NCI-H2171 (cell line): ENCODE measurements around the gene MARCHF3.
"Not testable (repeated sequence)": the region's sequence is repeated elsewhere in the genome, so short reads cannot be mapped to it uniquely, and the experiment has no call there.

ENCODE experiments used
- DNase-seq: peaks from one replicate; lab custom pipeline; 2025; lab: John Stamatoyannopoulos, UW

MARCHF3 gene

DNA sequence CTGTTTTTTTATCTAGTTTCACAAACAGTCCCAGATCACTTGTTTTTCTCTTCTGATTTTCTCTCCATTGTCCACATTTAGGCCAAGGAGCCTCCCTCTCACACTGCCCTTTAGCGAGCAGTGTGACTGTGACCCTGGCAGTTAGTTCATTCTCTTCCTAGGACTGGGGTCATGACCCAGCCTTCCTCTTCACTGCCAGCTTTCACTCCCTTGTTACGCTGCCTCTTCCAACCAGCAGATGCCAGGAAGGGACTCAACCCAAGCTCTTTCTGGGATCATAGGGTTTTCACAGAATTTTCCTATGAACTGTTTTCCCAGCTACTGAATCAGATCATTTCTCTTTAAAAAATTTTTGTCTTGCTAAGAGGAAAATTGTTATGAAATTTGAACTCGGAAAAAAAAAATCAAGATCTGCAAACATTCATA lies 182.5 kb downstream of the MARCHF3 start:
- no peak for DNase-seq

DNA sequence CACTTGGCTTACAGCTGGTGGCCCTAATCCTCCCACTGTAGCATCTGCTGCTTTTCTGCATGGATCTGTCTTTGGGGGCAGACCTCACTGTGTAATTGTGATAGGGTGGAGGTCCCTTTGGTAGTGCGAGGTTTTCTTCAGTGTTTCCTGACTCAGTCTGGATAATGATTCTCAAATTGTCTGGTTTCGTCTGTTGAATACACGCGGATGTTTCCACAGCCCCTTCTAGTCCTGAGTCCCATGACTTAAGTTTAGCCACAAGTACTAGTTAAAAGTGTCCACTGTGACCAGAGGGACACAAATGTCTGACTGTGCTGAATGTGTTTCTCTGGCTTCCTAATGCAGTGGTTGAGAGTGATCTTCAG lies 182.9 kb downstream of the MARCHF3 start:
- no peak for DNase-seq

DNA sequence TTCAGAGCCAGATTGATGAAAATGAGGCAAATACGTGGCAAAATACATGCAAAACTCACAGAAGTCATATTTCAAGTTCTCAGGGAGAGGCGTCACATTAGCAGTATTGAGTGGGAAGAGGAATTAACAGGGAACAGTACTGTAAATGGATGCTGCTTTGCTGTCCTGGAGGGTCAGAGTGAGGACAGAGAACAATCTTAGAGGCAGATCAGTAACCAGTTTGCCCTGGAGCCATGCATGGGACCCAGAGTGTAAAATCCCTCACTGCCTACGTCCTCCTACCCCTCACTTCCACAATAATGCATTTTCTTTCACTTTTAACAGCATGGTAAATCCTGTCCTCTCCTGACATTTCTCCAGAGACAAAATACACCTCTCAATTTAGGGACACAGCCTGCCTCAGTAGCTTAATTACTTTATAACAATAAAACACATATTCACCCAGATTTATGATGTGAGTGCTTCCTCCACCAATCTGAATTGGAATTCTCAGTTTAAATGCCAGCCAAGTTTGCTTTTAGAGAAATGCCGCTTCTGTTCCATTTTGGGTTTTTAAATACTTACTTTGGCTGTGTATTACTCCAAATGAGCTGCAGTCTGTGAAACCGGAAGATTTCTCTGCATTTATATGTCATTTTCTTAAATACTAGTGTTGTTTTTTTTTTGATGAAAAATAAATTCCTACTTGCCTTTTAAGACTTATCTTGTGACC lies 183.5 kb downstream of the MARCHF3 start:
- no peak for DNase-seq

DNA sequence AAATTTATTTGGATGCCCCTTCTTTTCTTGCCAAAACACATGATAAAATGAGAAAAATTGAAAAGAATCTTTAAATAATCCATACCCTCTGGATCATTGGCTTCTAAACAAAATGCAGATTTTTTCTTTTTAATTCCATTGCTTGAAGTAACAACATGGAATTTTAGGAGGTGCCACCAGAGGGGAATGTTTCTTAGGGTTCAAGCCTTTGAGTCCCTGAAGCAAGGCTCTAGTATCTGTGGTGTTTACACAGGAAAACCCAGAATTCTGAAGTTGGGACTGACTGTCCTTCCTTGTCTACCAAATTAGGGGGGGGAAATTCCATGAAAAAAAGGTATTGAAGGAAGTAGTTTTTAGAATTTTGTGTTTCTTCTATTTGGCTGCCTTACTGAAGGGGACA lies 184.0 kb downstream of the MARCHF3 start:
- DNase-seq: no peak

DNA sequence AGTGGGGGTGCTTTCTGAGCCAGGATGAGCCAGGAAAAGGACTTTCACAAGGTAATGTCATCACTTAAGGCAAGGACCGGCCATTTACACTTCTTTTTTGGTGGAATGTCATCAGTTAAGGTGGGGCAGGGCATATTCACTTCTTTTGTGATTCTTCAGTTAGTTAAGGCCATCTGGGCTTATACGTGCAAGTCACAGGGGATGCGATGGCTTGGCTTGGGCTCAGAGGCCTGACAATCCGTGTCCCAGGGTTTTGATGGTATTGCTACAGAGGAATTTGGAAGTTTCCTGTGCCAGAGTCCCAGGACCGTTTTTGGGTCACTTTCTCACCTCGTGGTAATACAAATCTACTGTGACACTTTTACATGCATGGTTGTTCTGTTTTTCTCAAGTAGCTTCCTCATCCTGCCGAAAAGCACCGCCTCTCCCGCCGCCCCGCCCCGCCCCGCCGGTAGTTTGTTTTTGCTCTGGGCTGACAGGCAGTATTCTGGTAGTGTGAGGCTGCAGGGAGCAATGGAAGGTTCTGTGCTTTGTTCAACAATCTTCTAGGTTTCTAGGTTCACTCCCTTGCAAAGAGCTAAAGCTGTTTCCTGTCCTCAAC lies 184.8 kb downstream of the MARCHF3 start:
- not testable (repeated sequence) for DNase-seq

DNA sequence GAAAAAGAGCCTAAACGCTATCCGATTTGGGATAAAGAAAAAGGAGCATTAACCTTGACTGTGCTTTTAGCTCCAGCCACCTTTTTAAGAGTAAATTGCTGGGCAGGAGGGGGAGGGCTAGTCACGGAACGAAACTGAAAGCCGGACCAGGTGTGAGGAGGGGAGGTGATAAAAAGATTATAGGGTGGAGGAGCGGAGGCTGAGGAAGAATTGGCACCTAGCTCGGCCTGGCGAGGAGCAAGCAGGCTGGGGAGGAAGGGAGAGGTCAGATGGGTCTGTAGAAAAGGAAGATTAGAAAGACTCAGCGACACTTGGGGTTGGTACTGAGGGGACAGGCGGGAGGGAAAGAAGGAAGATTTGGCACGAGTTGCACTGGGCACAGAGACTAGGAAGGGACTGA lies 187.0 kb downstream of the MARCHF3 start:
- not testable (repeated sequence) for DNase-seq

DNA sequence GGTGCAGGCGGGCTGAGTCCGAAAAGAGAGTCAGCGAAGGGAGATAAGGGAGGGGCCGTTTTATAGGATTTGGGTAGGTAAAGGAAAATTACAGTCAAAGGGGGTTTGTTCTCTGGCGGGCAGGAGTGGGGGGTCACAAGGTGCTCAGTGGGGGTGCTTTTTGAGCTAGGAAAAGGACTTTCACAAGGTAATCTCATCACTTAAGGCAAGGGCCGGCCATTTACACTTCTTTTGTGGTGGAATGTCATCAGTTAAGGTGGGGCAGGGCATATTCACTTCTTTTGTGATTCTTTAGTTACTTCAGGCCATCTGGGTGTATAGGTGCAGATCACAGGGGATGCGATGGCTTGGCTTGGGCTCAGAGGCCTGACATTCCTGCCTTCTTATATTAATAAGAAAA lies 191.0 kb downstream of the MARCHF3 start:
- not testable (repeated sequence) for DNase-seq

DNA sequence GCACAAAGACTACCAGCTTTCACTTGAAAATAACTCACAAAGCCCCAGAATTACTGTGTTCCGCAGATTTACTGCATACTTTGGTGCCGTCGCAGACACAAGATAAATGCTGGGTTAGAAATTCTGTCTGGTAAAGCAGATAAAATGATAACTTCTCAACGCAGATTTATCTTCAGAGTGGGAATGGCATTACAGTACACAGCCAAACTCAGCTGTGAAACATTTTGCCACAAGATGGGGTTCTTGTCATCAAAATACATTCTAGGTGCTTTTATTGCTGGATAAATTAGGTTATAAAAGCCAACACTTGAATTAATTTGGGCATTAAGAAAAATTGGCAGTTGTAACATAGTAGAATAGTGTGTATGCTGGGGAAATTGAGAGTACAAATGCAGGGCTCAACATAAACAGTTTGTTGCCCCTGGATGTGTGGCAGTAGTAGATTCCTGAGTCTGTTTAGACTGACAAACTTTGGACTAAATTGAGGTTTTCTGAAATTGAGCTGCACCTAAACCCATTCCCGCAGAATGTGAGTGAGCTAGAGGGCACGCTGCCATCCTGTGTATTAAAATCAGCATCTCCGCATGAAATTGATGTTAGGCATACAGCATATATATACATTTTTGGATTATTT lies 192.3 kb downstream of the MARCHF3 start:
- DNase-seq: no peak

DNA sequence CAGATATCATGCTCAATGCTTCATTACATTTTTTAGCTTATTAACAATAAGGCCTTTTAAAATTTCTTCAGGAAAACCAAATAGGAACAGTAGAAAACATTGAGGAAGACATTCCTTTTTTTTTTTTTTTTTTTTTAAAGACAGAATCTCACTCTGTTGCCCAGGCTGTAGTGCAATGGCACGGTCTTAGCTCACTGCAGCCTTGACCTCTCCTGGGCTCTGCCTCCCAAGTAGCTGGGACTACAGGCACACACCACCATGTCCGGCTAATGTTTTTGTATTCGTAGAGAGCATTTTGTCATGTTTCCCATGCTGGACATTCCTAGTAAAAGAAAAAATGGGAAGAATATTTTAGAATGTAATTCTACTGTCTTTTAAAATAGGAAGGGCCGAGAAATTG lies 193.1 kb downstream of the MARCHF3 start:
- DNase-seq: no peak

DNA sequence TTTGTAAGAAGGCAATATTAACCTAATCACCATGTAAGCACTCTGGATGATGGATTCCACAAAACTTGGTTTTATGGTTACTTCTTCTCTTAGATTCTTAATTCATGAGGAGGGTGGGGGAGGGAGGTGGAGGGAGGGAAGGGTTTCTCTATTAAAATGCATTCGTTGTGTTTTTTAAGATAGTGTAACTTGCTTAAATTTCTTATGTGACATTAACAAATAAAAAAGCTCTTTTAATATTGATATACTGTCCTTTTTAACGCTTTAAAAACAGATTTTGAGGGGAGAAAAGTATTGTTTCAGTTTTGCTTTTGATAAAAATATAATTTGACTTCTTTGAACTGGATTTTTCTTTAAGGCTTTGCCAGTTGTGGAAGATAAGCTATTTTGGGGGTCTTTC lies 193.6 kb downstream of the MARCHF3 start:
- DNase-seq: no peak

DNA sequence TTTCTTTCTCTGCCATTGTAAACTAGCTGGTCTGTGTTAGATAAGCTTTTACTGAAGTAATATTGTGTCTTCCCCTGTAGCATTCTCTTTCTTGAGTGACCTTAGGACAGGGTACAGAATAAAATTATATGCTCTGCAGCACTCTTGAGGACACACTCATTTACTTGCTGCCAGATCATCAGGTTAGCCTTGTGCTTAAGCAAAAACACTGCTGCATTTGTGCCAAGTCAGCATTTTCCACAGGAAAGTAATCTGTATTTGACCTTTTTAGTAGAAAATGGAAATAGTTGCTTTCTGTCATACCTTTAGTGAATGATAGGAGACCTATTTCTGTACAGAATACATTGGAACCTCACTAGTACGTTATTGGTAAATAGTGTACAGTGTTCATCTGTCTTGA lies 199.2 kb downstream of the MARCHF3 start:
- no peak for DNase-seq

DNA sequence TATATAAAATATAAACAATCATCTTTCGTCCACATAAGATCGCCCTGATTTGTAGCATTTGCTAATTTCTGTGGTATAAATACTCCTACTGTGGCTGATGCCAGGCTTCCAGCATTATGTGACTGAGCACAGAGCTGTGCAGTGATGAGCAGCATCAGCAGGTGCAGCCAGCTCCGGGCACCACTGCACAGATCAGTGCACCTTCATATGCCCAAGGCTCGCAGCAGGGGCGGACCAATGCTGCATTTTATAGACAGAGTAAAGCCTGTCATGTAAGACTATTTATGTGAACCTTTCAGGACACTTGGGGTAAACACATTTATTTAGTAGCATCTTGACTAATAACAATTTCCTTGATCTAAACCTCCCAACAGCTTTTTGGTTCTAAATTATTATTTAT lies 200.3 kb downstream of the MARCHF3 start:
- DNase-seq: no peak

DNA sequence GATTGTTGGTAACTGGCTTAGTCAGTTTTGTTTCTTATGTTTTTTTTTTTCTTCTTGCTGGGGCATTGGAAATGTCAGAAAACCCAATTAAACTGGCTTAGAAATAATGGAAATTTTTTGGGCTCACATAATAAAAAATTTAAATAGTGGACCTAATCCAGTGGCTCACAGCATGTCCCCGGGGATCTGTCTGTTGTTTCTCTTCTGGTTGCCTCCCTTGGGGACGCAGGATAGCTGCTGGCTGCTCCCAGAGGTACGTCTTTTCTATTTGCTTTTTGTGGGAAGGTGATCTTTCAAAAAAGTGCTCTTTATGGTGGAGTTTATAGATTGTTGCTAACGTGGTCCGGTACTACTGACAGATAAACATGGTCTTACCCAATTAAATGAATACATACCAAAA lies 201.3 kb downstream of the MARCHF3 start:
- no peak for DNase-seq

DNA sequence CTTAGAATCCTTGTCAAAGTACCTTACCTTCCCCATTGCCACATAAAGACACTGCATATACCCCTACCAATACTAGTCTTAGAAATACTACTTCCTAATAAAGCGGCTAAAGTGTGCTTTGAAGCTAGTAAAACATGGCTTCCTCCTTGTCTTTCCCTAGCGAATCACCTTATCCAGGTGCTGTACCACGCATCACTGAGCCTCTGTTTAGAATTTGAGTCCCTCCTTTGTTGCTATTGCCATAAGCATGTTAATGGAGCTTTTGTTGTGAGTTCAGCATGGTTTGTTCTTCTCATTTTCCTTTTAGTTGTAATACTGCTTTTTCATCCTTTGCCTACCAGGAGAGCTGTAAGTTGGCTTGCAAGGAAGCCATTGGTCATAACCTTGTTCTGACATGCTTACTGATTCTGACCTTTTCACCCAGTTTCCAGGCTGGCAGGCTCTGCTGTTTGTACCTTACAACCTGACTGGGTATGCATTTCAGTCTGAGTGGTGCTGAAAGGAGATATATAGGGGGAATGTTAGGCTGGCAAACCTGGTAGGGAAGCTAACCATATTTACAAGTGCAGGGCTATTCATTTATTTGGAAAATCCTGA lies 203.6 kb downstream of the MARCHF3 start:
- DNase-seq: no peak

DNA sequence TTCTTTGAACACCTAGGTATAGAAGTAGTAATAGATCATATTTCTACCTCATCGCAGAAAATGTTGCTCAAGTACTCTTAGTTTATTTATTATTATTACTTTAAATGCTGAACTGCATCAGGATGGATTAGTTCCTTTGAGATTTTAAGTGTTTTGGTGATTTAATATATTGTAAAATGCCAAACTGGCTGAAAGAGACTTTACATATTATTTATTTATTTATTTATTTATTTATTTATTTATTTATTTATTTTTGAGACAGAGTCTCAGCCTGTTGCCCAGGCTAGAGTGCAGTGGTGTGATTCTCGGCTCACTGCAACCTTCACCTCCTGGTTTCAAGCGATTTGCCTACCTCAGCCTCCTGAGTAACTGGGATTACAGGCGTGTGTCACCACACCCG lies 211.1 kb downstream of the MARCHF3 start:
- no peak for DNase-seq

DNA sequence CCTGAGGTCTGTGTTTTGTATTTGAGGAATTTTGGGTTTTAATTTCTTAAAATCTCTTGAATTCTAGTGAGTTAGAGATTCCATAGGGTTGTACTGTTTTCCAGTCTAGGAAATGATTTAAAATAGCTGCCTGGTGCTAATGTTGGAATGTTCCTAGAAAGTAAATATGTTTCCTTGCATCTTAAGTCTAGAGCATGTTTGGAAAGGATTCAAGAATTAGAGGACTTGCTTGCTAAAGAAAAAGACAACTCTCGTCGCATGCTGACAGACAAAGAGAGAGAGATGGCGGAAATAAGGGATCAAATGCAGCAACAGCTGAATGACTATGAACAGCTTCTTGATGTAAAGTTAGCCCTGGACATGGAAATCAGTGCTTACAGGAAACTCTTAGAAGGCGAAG lies 211.6 kb downstream of the MARCHF3 start:
- no peak for DNase-seq
